Activated naive CD4-positive, alpha-beta T cell treated with anti-CD3 and anti-CD28 coated beads, Interleukin-2, amount 50 U/mL, for 72 hours (primary cell): ENCODE results near the gene PATJ. TPM values are rescaled to one million over a fixed set of nuclear protein-coding genes. Genes with fewer than 3 reads are reported as not detected.

Experiments
- ATAC-seq, 2 donors: fragments of 150-1000 bp; cut with Tn5 transposase; 2 replicates each; pipeline ENCODE4 v1.10.0; 2021; ENCODE audit warnings: mild to moderate bottlenecking in 2 of 2, moderate library complexity in 2 of 2
- DNase-seq, 2 donors: peaks; one replicate each; pipeline ENCODE4 v3.0.0; 2021 to 2022; ENCODE audit warnings: low spot score in 2 of 2
- H3K27ac Mint-ChIP-seq, 2 donors: one replicate each; pipeline ENCODE4 v1.8.0; 2022; ENCODE audit warnings: mild to moderate bottlenecking in 2 of 2, mixed read lengths in 2 of 2
- H3K36me3 Mint-ChIP-seq, 2 donors: one replicate each; pipeline ENCODE4 v1.8.0; 2022; ENCODE audit warnings: mixed read lengths in 2 of 2
- H3K9me3 Mint-ChIP-seq, 2 donors: one replicate each; pipeline ENCODE4 v1.8.0; 2022; ENCODE audit warnings: mixed read lengths in 2 of 2
- total RNA-seq, 2 donors: library from RNA; stranded (reverse); gene quantifications; one replicate each; pipeline ENCODE4 v1.2.3, GENCODE V29; 2022

Gene PATJ
- total RNA-seq, 2 donors from 2014 or later: 21.5 to 24.7 TPM

GRCh38 chr1:61968869-61969268, 226.6 kb downstream of the PATJ start:
- Mint-ChIP-seq H3K36me3 (peaks cover 0 to 5% of the 10 kb centered on the region in 2 donors), H3K27ac (no peak overlapping the region), H3K9me3 (no peaks in the 10 kb centered on the region)
- ATAC-seq (no peak), DNase-seq (no peak)

- H3K27ac Mint-ChIP-seq: no peak overlapping the region
- no peak for DNase-seq
- peaks cover 0 to 5% of the 10 kb centered on the region in 2 donors for H3K36me3 Mint-ChIP-seq
Measured at GRCh38 chr1:61973100-61973837, 231.0 kb downstream of the PATJ start.

GRCh38 chr1:61975638-61976037, 233.4 kb downstream of the PATJ start:
- Mint-ChIP-seq H3K9me3 (no peaks in the 10 kb centered on the region), H3K27ac (no peak overlapping the region), H3K36me3 (no peaks in the 10 kb centered on the region)
- DNase-seq (no peak), ATAC-seq (no peak)

More at GRCh38 chr1:61973100-61973837, 231.0 kb downstream of the PATJ start:
- no peaks in the 10 kb centered on the region for H3K9me3 Mint-ChIP-seq
- no peak for ATAC-seq

- H3K36me3 Mint-ChIP-seq: no peaks in the 10 kb centered on the region
- no peak overlapping the region for H3K27ac Mint-ChIP-seq
- ATAC-seq (no peak), DNase-seq (no peak)
- H3K9me3 Mint-ChIP-seq: no peaks in the 10 kb centered on the region
Measured at GRCh38 chr1:61976566-61976965, 234.3 kb downstream of the PATJ start.

- no peak for ATAC-seq
- Mint-ChIP-seq H3K9me3 (no peaks in the 10 kb centered on the region), H3K27ac (no peak overlapping the region), H3K36me3 (no peaks in the 10 kb centered on the region)
- no peak for DNase-seq
Measured at GRCh38 chr1:61978796-61979195, 236.5 kb downstream of the PATJ start.

GRCh38 chr1:61979729-61980128, 237.4 kb downstream of the PATJ start:
- DNase-seq (no peak), ATAC-seq (no peak)
- Mint-ChIP-seq H3K27ac (peak overlapping the region in 1 of 2 donors; percentile 44), H3K9me3 (no peaks in the 10 kb centered on the region), H3K36me3 (no peaks in the 10 kb centered on the region)

GRCh38 chr1:61980561-61980960, 238.3 kb downstream of the PATJ start:
- Mint-ChIP-seq H3K27ac (peak overlapping the region in 1 of 2 donors; percentile 12), H3K36me3 (no peaks in the 10 kb centered on the region), H3K9me3 (no peaks in the 10 kb centered on the region)
- no peak for ATAC-seq
- no peak for DNase-seq

GRCh38 chr1:61981870-61982660, 239.8 kb downstream of the PATJ start:
- no peak for ATAC-seq
- no peak overlapping the region for H3K27ac Mint-ChIP-seq
- H3K9me3 Mint-ChIP-seq: no peaks in the 10 kb centered on the region
- DNase-seq: no peak
- no peaks in the 10 kb centered on the region for H3K36me3 Mint-ChIP-seq

GRCh38 chr1:61983236-61983635, 241.0 kb downstream of the PATJ start:
- no peaks in the 10 kb centered on the region for H3K36me3 Mint-ChIP-seq
- no peaks in the 10 kb centered on the region for H3K9me3 Mint-ChIP-seq
- ATAC-seq: no peak

GRCh38 chr1:61992257-61992656, 250.0 kb downstream of the PATJ start:
- ATAC-seq (no peak), DNase-seq (no peak)
- Mint-ChIP-seq H3K27ac (no peak overlapping the region), H3K9me3 (no peaks in the 10 kb centered on the region), H3K36me3 (peaks cover 9 to 10% of the 10 kb centered on the region in 2 donors)

More at GRCh38 chr1:61983236-61983635, 241.0 kb downstream of the PATJ start:
- no peak for DNase-seq
- no peak overlapping the region for H3K27ac Mint-ChIP-seq

- no peaks in the 10 kb centered on the region for H3K9me3 Mint-ChIP-seq
- DNase-seq (no peak), ATAC-seq (no peak)
- H3K27ac Mint-ChIP-seq: no peak overlapping the region
- H3K36me3 Mint-ChIP-seq: peaks cover 9 to 10% of the 10 kb centered on the region in 2 donors
Measured at GRCh38 chr1:61993331-61993961, 251.2 kb downstream of the PATJ start.

- Mint-ChIP-seq H3K27ac (no peak overlapping the region), H3K9me3 (no peaks in the 10 kb centered on the region), H3K36me3 (peaks cover 9 to 10% of the 10 kb centered on the region in 2 donors)
- ATAC-seq (no peak), DNase-seq (no peak)
Measured at GRCh38 chr1:61995641-61996040, 253.4 kb downstream of the PATJ start.

- Mint-ChIP-seq H3K27ac (no peak overlapping the region), H3K9me3 (no peaks in the 10 kb centered on the region), H3K36me3 (peaks cover 10 to 14% of the 10 kb centered on the region in 2 donors)
- DNase-seq (no peak), ATAC-seq (no peak)
Measured at GRCh38 chr1:61997123-61997522, 254.8 kb downstream of the PATJ start.

- H3K36me3 Mint-ChIP-seq: peaks cover 0 to 5% of the 10 kb centered on the region in 2 donors
Measured at GRCh38 chr1:62003777-62004176, 261.5 kb downstream of the PATJ start.

GRCh38 chr1:62006690-62007089, 264.4 kb downstream of the PATJ start:
- no peak for ATAC-seq
- H3K9me3 Mint-ChIP-seq: peaks cover 0 to 5% of the 10 kb centered on the region in 2 donors

More at GRCh38 chr1:62003777-62004176, 261.5 kb downstream of the PATJ start:
- ATAC-seq (no peak), DNase-seq (no peak)
- no peaks in the 10 kb centered on the region for H3K9me3 Mint-ChIP-seq
- H3K27ac Mint-ChIP-seq: peak overlapping the region in 1 of 2 donors; percentile 58

GRCh38 chr1:62011006-62011405, 268.7 kb downstream of the PATJ start:
- H3K36me3 Mint-ChIP-seq: no peaks in the 10 kb centered on the region
- ATAC-seq (no peak), DNase-seq (no peak)
- peaks cover 0 to 5% of the 10 kb centered on the region in 2 donors for H3K9me3 Mint-ChIP-seq
- H3K27ac Mint-ChIP-seq: no peak overlapping the region

More at GRCh38 chr1:62006690-62007089, 264.4 kb downstream of the PATJ start:
- no peak for DNase-seq
- Mint-ChIP-seq H3K36me3 (peaks cover 0 to 4% of the 10 kb centered on the region in 2 donors), H3K27ac (no peak overlapping the region)

- ATAC-seq (no peak), DNase-seq (no peak)
- peaks cover 0 to 5% of the 10 kb centered on the region in 2 donors for H3K9me3 Mint-ChIP-seq
- no peak overlapping the region for H3K27ac Mint-ChIP-seq
- H3K36me3 Mint-ChIP-seq: no peaks in the 10 kb centered on the region
Measured at GRCh38 chr1:62012095-62012494, 269.8 kb downstream of the PATJ start.
